ENCODE data around the gene ENO4. TPM values are rescaled to one million over a fixed set of nuclear protein-coding genes. Genes with fewer than 3 reads are reported as not detected.

Gene ENO4
- total RNA-seq (2021) (0.27 to 1.1 TPM (median 0.42 TPM) in 3 replicates), Bru-seq, nascent RNA (percentile 28 among the genes with signal in this experiment)
- long read RNA-seq, experiment 1, partial matches to known transcripts, result 0 of 1 reads
- long read RNA-seq, experiment 1, other reads (novel, unspliced or antisense), result 1 of 1 reads
- long read RNA-seq, experiment 2, result 0 reads
- long read RNA-seq, experiment 3, partial matches to known transcripts, result 1 of 1 reads
- long read RNA-seq, experiment 3, other reads (novel, unspliced or antisense), result 0 of 1 reads

- Mint-ChIP-seq H3K36me3 (no peaks in the 10 kb centered on the region), H3K4me3 (peak within 1 kb of the TSS; percentile 89), H3K27me3 (ENCODE audit: low read depth) (peaks cover 20% of the 10 kb centered on the region), H3K9me3 (no peaks in the 10 kb centered on the region), H3K27ac (peak within 1 kb of the TSS; percentile 75), H3K4me1 (peaks cover 34% of the 10 kb centered on the region)
- ChIA-PET POLR2A (interaction anchor here (0.8 to 1.3 kb wide), 5 partner anchors 9 to 253 kb away, joined by 3 to 15 read pairs (median 5); no protein-coding TSS in a partner anchor), CTCF (interaction anchor here (0.9 to 2.3 kb wide), 11 partner anchors 9 to 326 kb away, joined by 3 to 16 read pairs (median 4); partner anchors contain the start of gene SHTN1)
- TF ChIP-seq ZNF219 (CRISPR knock-in tag; IDR thresholded peaks at IDR 0.05; ENCODE audit: borderline replicate concordance) (peak; percentile 44; the same call in 1 of the 2 replicates), TP53 (CRISPR knock-in tag; IDR thresholded peaks at IDR 0.05) (peak; percentile 18; the same call in 1 of the 2 replicates), MYBL2 (CRISPR knock-in tag; IDR thresholded peaks at IDR 0.05) (0 out of 2 replicates have a peak, but pooled peaks have one; percentile 44), FOXP1 (CRISPR knock-in tag; IDR thresholded peaks at IDR 0.05; ENCODE audit: borderline replicate concordance) (peak; percentile 66), ARID4B (CRISPR knock-in tag; IDR thresholded peaks at IDR 0.05; ENCODE audit: borderline replicate concordance) (peak; percentile 82; the same call in 1 of the 2 replicates), ATF1 (CRISPR knock-in tag; IDR thresholded peaks at IDR 0.05) (0 out of 2 replicates have a peak, but pooled peaks have one; percentile 29), CREM (CRISPR knock-in tag; IDR thresholded peaks at IDR 0.05) (peak; percentile 78), E2F4 (CRISPR knock-in tag; IDR thresholded peaks at IDR 0.05; ENCODE audit: borderline replicate concordance, low read depth) (no peak), FOXK1 (CRISPR knock-in tag; IDR thresholded peaks at IDR 0.05) (peak; percentile 77; the same call in 1 of the 2 replicates), ETV6 (CRISPR knock-in tag; IDR thresholded peaks at IDR 0.05) (no peak), ZNF138 (CRISPR knock-in tag; conservative IDR thresholded peaks at IDR 0.05) (0 out of 2 replicates have a peak, but pooled peaks have one; percentile 6), MAX (CRISPR knock-in tag; IDR thresholded peaks at IDR 0.05) (peak; percentile 91), HMGXB4 (CRISPR knock-in tag; IDR thresholded peaks at IDR 0.05) (peak; percentile 67), ZNF416 (CRISPR knock-in tag; IDR thresholded peaks at IDR 0.05) (no peak), SP1 (CRISPR knock-in tag; conservative IDR thresholded peaks at IDR 0.05) (peak; percentile 63), NFYB (CRISPR knock-in tag; conservative IDR thresholded peaks at IDR 0.05; ENCODE audit: low read depth) (0 out of 2 replicates have a peak, but pooled peaks have one; percentile 8), ZBTB21 (CRISPR knock-in tag; IDR thresholded peaks at IDR 0.05; ENCODE audit: borderline replicate concordance) (0 out of 2 replicates have a peak, but pooled peaks have one; percentile 19), NFE2L1 (CRISPR knock-in tag; IDR thresholded peaks at IDR 0.05) (0 out of 2 replicates have a peak, but pooled peaks have one; percentile 49), ATF3 (CRISPR knock-in tag; conservative IDR thresholded peaks at IDR 0.05) (no peak), ZNF671 (CRISPR knock-in tag; IDR thresholded peaks at IDR 0.05) (no peak), ATF2 (CRISPR knock-in tag; IDR thresholded peaks at IDR 0.05; ENCODE audit: borderline replicate concordance, low read depth) (peak; percentile 25; the same call in 1 of the 2 replicates), JUN (CRISPR knock-in tag; IDR thresholded peaks at IDR 0.05) (no peak), E2F5 (CRISPR knock-in tag; IDR thresholded peaks at IDR 0.05) (peak; percentile 84)
- ATAC-seq, result peak; percentile 85
- DNase-seq (ENCODE audit: low spot score), result peak; percentile 90
Observed at GRCh38 chr10:116849248-116850057, at the start of gene ENO4. Gene ENO4, plus strand, starts transcription at chr10:116849499. Its CDS starts 68 bp downstream, at chr10:116849567.

Data from WTC11 (cell line).